ENCODE data around the gene SERPINE2.
"Not testable (repeated sequence)": the region's sequence is repeated elsewhere in the genome, so short reads cannot be mapped to it uniquely, and the experiment has no call there.

The SERPINE2 gene

DNA sequence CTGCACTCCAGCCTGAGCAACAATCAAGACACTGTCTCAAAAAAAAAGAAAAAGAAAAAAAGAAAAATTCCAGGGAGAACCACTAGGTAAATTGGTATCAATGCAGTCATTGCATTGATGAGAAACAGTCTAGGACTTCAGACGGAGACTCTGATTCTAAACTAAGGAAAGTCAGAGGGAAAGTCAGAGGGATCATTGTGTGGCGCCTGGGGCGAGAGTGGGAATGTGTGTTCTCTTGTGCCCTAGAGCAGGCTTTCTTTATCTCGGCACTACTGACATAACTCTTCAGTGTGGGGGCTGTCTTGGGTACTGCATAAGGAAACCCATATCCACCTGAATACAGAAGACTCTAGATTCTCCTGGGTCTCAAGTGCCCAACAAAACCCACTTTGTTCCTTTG lies 24.8 kb downstream of the SERPINE2 start:
- no peak for DNase-seq (ENCODE audit: low read depth, low spot score)

DNA sequence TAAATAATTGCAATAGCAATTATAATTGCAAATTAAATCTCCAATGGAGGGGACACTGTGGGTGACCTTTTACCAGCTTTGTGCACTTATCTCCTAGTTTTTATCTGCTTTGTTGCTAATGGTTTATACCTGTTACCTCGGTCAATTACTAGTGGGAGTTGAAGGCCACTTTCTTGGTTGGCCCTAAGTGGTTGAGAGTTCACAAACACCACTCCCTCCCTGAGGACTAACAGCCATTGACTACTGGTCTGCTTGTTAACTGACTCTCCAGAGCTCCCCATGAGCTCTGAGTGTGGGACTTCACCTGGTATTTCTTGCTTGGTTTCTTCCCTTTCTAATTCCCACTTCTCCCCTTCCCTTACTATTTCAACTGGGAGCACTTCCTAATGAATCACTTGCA lies 27.2 kb downstream of the SERPINE2 start:
- no peak for DNase-seq (ENCODE audit: low read depth, low spot score)

DNA sequence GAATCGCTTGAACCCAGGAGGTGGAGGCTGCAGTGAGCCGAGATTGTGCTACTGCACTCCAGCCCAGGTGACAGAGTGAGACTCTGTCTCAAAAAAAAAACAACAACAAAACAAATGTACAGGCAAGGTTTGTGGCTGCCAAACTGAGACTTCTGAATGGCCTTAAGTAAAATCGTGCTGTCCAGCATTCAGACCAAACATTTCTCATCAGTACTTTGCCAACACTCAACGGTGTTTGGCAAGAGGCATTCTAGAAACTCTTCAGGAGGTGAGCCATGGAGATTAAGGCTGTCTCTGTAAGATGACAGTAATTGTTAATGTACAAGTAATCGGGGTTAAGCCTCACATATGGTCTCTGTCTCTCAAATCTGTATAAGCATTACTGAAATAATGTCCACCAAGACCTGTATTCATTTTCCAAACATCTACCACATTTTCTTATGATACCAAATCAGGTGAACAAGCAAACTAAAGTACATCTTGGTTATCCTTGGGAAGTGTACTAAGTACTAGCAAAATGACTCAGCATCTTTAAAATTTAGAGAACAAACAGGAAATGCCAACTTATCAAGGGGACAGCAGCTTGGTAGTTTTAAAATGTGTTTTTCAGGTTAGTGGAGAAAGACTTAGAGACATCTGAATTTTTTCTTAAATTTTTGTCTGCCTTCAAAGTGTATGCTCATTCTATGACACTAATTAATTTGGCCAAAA lies 29.3 kb downstream of the SERPINE2 start:
- no peak for DNase-seq (ENCODE audit: low read depth, low spot score)

DNA sequence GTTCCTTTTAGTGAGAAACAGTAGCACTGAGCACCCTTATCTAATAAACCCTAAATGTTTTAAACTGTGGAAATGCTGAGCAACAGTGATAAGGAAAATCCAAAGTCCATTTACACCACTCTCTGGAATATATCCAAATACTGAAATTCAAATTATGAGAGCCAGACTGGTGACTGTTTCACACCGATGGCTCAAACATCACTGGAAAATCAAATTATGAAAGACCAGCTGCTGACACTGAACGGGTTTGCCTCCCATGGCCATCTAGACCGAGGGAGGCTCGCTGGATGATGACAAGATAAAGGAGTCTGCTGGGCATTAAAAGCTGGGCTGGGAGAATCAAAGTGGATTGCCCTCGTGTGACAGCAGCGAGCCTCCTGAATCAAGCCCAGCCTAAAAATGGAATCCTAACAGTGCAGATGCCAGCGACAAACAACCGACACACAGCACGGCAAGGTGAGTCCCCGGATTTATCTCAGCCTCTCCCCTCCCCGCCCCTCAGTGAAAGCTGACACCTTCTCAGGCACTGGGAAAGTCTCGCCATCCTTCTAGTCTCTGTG lies 30.3 kb downstream of the SERPINE2 start:
- no peak for DNase-seq (ENCODE audit: low read depth, low spot score)

DNA sequence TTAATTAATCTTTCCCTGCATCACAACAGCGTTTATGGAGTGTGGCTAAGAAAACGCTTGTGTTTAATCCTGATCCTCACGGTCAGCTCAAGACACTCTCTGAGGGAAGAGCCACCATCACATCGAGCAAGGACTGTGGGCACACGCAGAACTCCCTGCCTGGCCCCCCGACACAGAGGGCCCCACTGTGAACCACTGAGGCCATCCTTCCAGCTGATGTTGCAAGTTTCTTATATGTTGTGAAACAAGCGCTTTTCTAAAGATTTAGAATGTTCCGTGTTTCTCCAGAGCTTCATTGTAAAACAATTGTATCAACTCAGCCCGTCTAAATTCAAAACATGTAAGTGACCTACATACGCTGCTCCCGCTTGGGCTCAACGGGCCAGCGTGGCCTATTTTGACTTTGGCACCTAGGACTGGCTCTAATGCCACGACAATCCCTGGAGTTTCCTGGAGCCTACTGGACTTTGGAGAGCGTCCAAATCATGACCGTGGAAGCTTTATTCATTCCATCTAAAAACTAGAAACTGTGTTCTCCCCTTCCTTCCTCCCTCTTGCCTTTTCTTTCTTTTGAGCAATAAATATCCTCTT lies 34.9 kb downstream of the SERPINE2 start:
- no peak for DNase-seq (ENCODE audit: low read depth, low spot score)

DNA sequence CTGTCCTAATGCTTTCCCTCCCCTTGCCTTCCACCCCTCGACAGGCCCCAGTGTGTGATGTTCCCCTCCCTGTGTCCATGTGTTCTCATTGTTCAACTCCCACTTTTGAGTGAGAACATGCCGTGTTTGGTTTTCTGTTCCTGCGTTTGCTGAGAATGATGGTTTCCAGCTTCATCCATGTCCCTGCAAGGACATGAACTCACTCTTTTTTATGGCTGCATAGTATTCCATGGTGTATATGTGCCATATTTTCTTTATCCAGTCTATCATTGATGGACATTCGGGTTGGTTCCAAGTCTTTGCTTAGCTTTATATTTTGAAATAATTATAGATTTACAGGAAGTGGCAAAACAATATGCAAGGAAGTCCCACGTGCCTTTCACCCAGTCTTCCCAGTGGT lies 38.4 kb downstream of the SERPINE2 start:
- DNase-seq (ENCODE audit: low read depth, low spot score) = not testable (repeated sequence)

DNA sequence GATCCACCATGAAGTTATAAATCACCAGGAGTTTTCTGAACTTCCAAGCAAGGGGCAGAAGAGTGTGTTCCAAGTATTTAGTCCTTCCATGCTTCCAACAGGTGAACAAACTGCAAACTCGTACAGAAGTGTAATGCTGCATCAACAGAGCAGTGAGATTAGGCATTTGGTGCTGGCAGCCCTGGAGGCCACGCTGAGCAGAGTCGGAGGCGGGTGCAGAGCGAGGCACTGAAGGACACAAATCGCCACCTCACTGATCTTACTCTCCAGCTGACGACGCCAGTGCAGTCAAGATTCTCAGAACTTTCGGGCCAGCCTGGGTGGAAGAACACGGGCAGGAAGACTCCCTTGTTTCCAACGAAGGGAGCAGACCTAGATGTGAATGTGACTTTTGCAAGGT lies 39.2 kb downstream of the SERPINE2 start:
- DNase-seq (ENCODE audit: low read depth, low spot score) = no peak

DNA sequence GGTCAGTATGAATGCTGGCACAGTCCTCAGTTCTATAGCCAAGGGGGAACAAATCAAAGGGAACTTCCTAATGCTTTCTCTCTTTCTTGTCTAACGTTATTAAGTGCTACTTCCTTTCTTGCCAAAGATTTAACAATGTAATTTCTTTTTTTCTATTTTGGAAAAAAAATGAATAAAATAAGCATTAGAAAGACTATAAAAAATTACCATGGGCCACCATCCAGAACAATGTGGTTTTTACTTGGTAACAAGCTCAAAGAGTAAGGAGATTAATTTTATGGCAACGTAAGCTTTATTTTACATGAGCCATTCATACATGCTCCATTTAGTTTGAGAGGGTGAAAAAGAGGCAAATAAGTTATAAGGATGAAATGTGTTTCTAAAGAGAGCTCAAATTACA lies 40.1 kb downstream of the SERPINE2 start:
- DNase-seq (ENCODE audit: low read depth, low spot score) = no peak

DNA sequence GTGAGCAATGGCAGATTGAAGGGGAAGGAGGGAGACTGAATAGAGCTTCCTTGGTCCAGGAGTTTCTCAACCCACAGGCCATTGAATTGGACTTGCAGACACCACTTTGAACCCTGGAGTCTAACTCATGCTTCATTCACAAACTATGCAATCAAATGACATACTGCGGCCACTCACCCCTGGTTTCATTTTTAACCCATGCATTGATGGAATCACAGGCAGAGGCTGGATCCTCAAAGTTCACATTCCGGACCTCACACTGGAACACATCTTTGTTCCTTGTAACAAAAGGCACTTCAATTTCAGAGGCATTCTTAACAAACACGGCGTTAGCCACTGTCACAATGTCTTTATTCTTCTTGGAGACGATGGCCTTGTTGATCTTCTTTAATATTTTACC lies 41.1 kb downstream of the SERPINE2 start:
- DNase-seq (ENCODE audit: low read depth, low spot score) = no peak

DNA sequence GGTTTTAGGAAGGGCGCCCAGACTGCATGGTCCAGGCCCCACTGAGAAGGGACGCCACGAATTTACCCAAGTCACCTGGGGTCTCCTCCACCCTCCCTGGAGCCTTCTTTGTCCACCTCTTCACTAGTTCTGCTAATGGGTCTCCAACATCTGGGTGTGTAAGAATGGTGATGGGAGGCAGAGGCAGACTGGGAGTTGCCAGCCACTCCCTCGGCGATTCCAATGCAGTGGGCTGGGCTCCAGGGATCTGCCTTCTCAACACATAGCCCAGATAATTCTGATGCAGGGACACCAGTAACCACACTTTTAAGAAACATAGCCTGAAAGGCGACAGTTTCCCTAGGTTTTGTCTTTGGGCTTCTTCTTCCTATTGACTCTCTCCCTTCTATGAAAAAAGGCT lies 42.7 kb downstream of the SERPINE2 start:
- DNase-seq (ENCODE audit: low read depth, low spot score) = no peak

DNA sequence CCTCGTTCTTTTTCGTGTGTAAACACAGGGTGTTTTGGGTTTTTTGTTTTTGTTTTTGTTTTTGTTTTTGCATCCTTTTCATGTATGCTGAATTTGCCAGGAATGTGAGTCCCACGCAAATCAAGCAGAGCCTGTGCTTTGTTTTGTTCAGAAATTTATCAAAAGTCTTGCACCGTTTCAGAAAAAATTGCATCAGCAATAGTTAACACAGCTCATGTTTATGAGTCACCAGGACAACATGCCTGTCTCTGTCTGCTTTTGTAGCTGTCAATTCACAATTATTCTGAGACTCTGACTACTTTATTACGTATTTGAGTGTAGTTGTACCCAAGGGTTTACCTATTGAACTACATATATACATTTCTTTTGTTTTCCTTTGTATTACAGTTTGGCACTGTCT lies 43.5 kb downstream of the SERPINE2 start:
- DNase-seq (ENCODE audit: low read depth, low spot score) = no peak

DNA sequence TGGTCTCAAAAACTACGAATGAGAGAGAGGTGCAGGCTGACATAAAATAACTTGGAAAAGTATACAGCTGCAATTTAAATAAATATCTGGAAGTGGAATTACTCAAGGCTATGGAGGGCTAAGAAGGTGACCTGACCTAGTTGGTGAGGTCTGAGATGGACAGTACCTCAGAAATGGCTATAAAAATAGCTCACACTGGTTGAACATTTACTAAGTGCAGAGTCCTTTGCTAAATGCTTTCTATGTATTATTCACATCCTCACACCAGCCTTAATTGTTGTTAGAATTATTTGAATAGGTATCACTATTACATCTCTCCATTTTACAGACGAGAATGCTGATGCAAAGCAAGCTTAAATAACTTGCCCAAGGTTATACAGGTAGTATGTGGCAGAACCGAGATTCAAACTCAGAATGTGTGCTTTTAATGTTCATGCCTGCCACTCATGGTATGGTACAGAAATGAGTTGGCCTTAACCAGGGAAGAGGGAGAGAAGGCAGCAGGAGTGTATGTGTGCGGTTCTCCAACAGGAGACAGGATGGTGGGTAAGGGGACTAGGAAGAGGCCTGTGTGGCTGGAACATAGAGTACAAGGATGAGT lies 44.4 kb downstream of the SERPINE2 start:
- DNase-seq (ENCODE audit: low read depth, low spot score) = no peak

DNA sequence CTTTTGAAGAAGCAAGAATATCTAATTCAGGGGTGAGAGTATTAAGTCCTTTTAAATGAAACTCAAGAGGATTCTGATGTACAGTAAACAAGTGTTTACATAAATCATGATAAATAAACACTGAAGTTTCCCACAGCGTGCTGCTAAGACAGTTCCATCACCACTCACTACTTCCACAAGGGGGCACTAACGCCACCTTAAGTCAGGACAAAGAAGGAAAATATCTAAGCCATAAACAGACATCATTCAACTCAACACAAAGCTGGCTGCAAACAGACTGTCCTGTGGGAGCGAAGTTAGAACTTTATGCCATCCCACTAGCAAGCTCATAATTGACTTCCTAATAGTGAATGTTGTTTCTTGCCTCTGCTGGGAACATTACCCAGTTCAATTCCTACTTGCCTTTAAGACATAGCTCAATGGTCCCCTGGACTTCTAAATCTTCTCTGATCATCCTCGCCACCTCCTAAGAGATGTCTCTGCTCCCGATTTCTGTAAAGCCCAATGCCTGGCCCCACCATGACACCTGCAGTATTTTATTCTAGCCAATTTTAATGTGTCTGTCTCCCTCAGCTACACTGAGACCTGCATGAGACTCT lies 45.4 kb downstream of the SERPINE2 start:
- DNase-seq (ENCODE audit: low read depth, low spot score) = no peak

DNA sequence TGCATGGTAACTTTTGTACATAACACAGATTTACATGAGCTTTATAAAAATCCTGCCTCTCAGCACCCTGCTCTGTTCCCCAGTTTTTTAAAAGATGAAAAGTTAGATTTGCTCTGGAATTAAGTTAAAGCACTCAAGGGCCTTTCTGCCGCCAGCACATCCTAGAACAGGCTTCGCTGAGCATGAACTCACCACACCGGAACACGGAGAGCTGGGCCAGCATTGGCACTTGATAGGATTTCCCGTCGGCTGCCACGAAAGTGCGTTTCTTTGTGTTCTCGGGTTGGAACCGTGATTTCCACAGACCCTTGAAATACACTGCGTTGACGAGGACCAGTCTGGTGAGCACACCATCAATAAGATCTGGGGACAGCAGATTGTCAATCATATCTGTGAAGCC lies 47.5 kb downstream of the SERPINE2 start:
- DNase-seq (ENCODE audit: low read depth, low spot score) = no peak

DNA sequence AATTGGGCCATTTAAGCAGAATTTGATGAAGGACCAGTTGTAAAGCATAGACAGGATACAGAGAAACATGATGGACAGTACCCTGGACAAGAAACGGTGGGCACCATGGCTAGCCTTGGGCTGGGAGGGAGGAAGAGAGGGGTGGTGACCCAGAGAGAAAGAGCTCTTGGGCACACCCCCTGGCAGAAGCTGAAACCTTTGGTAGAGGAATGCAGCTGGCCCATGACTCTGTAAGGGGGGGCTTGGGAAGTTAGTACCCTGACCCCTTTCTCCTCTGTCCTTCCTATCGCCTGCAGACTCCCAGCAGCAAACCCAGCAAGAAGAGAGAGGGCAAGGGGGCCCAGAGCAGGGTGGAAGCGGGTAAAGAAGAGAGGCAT lies 49.2 kb downstream of the SERPINE2 start:
- DNase-seq (ENCODE audit: low read depth, low spot score) = no peak

DNA sequence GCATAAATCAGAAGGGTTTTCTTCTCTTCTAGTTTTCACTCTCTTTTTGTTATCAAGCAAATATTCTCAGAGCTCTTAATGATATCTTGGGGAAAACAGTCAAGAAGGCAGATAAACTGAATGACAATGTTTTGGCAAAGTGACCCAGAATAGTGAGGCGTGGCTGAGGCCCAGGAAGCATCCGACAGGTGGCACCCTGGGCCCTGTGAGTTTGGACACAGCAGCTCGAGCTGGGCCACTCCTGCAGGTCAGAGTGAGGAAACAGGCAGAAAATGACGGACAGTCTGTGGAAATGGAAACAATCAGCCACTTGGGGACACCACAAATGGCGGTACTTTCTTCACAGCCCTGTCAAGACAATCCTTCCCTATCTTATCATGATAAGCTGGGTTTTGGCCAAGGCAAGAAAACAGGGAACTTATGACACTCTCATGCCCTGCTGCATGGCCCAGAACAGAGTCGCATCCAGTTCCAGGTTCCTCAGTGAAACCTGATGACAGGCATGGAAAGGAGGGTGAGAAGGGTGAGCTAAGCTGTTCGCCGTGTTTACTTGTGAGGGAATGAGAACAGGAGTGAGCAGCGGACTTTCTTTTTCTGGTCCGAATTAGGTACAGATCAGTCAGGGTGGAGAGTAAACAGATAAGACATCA lies 49.8 kb downstream of the SERPINE2 start:
- DNase-seq (ENCODE audit: low read depth, low spot score) = no peak

DNA sequence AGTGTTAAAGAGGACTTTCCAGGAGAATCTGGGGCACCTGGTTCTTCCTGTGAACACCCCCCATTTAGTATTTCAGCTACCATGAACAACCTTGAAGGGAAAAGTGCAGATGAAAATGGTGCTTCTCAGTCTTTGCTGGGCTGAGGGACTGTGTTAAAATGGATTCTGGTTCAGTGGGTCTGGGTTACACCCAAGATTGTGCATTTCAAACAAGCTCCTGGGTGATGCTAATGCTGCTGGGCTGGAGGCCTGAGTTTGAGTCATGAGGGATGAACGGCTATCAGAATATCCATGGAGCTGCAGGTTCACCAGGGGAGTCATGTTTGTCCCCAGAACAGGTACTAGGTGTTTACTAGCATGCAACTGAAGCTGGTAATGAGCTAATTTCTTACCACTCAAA lies 57.8 kb downstream of the SERPINE2 start:
- no peak for DNase-seq (ENCODE audit: low read depth, low spot score)

DNA sequence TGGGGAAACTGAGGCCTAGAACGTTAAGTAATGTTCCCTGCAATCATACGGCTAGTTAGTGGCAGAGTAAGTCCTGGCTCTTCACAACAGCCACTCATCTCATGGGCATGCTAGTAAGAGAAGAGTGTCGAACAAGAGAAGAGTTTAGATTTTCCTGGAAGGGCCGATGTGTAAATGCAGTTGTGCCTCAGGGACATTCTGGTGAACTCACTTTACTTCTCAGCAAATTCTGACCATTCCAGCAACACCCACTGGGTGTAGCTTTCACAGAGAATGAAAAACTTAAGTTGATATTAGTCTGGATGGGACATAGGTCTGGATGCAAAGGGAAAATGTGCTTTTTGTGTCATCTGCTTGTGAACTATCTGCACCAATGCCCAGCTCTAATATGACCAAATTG lies 58.3 kb downstream of the SERPINE2 start:
- DNase-seq (ENCODE audit: low read depth, low spot score) = no peak

DNA sequence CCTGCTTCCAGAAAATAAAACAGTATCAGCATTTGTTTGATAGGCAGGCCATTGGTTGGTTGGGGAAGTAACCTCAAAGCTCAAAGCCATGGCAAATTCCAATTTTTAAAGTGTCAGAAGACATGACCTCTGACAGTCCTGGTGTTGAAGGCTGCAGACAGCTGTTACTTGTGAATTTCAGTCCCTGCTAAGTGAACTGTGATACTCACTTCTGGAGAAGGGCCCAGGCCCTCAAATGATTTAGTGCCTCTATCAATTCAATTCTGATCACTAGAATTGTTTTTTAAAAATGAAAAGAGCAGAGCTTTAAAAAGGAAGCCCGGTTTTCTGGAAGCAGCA lies 58.7 kb downstream of the SERPINE2 start:
- DNase-seq (ENCODE audit: low read depth, low spot score) = no peak

DNA sequence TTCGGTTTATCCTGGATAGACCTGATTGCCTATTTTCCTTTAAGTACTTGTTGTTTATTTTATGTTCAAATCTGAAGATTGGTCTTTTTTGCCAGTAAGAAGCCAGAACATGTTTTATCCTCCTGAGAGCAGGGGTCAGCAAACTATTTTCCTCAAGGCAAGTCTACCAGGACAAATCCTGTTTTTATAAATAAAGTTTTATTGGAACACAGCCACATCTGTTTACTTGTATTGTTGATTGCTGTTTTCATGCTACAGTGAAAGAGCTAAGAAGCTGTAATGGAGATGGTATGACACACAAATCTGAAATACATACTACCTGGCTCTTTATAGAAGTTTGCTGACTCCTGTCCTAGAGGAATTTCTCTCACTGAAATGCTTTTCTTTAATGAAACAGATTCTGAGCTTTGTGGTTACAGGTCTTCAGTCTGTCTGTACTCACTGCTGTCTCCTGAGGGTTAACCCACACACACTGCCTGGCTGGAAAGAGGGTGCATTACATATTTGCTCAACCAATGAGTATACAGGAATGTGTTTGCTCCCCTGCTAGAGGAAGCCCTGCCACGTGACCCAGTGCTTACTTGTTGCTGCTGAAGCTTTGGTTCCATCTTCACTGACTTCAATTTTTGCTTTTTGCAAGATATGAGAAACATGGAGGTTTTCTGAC lies 59.2 kb downstream of the SERPINE2 start:
- DNase-seq (ENCODE audit: low read depth, low spot score) = no peak

DNA sequence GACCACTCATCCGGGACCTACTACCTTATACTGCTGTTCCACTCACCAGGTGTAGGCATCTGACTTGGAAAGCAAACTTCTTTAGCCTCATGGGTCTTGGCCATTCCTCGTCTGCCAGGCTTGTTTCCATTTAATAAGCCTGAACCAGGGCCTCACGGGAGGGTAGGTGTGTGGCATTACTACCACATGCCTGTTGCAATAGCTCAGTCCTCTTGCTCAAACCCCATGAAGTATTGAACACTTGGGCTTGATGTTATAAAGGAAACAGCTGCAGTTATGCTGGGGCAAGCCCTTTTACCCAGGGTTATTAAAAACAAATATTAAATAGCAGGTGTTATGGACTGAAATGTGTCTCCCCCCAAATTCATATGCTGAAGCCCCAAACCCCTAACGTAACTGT lies 60.6 kb downstream of the SERPINE2 start:
- DNase-seq (ENCODE audit: low read depth, low spot score) = no peak

Data from iPS DF 19.7 (cell line).